OCI-LY1 (cell line): ENCODE measurements around the gene SEMA3C.

ENCODE experiments used
- H2AFZ ChIP-seq: fragments of 200-600 bp; sonication (generic), shearing (Covaris generic); 2 replicates; pipeline ENCODE4 v1.6.0; 2014; ENCODE audit warnings: antibody characterized with exemption, mild to moderate bottlenecking, low read length
- H3F3A ChIP-seq: fragments of 200-600 bp; sonication (generic), shearing (Covaris generic); 2 replicates; pipeline ENCODE4 v1.6.0; 2014; ENCODE audit warnings: mild to moderate bottlenecking, antibody characterized with exemption, low read length, moderate library complexity; ENCODE audit not compliant: insufficient read depth
- H3K27ac ChIP-seq: fragments of 200-600 bp; sonication (generic); 2 replicates; pipeline ENCODE4 v1.5.1; 2014; ENCODE audit warnings: low read length, mixed run types, mild to moderate bottlenecking, low read depth; ENCODE audit not compliant: poor library complexity, severe bottlenecking
- H3K27me3 ChIP-seq: fragments of 200-600 bp; sonication (generic); 2 replicates; pipeline ENCODE4 v1.6.0; 2014; ENCODE audit warnings: antibody characterized with exemption, mild to moderate bottlenecking, low read length, moderate library complexity; ENCODE audit not compliant: insufficient read depth
- H3K36me3 ChIP-seq: fragments of 200-600 bp; sonication (generic); 2 replicates; pipeline ENCODE4 v1.6.1; 2014; ENCODE audit warnings: mild to moderate bottlenecking, antibody characterized with exemption, low read length, moderate library complexity, mixed read lengths; ENCODE audit not compliant: insufficient read depth
- H3K4me1 ChIP-seq: fragments of 200-600 bp; sonication (generic); 2 replicates; pipeline ENCODE4 v1.5.1; 2014; ENCODE audit warnings: mild to moderate bottlenecking, low read length, moderate library complexity; ENCODE audit not compliant: insufficient read depth, severe bottlenecking
- H3K4me2 ChIP-seq: fragments of 200-600 bp; sonication (generic), shearing (Covaris generic); 2 replicates; pipeline ENCODE4 v1.6.1; 2014; ENCODE audit warnings: low read length
- H3K4me3 ChIP-seq: fragments of 200-600 bp; sonication (generic); 2 replicates; pipeline ENCODE4 v1.5.1; 2014; ENCODE audit warnings: low read length, low read depth, mild to moderate bottlenecking, mixed read lengths; ENCODE audit not compliant: poor library complexity, severe bottlenecking
- H3K79me2 ChIP-seq: fragments of 200-600 bp; shearing (Covaris generic); 2 replicates; pipeline ENCODE4 v1.6.1; 2016; ENCODE audit warnings: mixed run types, low read length, mixed read lengths; ENCODE audit not compliant: insufficient read depth
- H3K9ac ChIP-seq: fragments of 200-600 bp; sonication (generic), shearing (Covaris generic); 2 replicates; pipeline ENCODE4 v1.6.1; 2014; ENCODE audit warnings: mild to moderate bottlenecking, low read length, mixed read lengths
- H3K9me2 ChIP-seq: fragments of 200-600 bp; sonication (generic), shearing (Covaris generic); 2 replicates; pipeline ENCODE4 v1.6.1; 2014; ENCODE audit warnings: low read depth, mild to moderate bottlenecking, low read length, mixed read lengths
- H3K9me3 ChIP-seq: fragments of 200-600 bp; shearing (Covaris generic); 2 replicates; pipeline ENCODE4 v1.6.1; 2014; ENCODE audit warnings: low read length, mixed read lengths
- H4K20me1 ChIP-seq: fragments of 200-600 bp; sonication (generic), shearing (Covaris generic); 2 replicates; pipeline ENCODE4 v1.6.0; 2016; ENCODE audit warnings: mild to moderate bottlenecking, low read length; ENCODE audit not compliant: insufficient read depth
- EZH2 ChIP-seq: fragments of 200-600 bp; sonication (generic), shearing (Covaris generic); IDR thresholded peaks from 2 replicates; pipeline ENCODE4 v1.8.0; 2017; ENCODE audit warnings: borderline replicate concordance, mixed run types, mild to moderate bottlenecking, antibody characterized with exemption, low read length, moderate library complexity, mixed read lengths
- TF ChIP-seq, protein P1 (sequence below): fragments of 200-600 bp; sonication (generic), shearing (Covaris generic); IDR thresholded peaks from 2 replicates; pipeline ENCODE4 v1.5.1; 2017; ENCODE audit warnings: mild to moderate bottlenecking, antibody characterized with exemption, low read length, moderate library complexity, mixed read lengths

The SEMA3C gene

DNA sequence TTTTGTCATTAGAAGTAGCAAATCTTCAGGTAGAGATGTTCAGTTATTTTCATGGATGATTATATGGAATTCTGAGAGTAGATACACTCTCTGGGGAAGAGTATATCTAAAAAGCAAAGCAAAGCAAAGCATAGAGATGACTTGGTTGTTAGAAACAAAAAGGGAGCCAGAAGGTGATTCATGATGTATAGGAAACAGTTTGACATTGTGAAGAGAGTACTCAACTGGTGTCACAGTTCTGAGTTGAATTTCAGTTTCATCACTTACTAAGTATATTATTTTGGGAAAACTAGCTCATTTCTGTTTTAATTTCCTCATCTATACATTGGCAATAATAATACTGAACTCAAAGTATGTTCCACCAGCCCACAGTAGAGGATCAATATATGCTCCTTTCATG lies 86.8 kb downstream of the SEMA3C start:
- H3K4me3 ChIP-seq: no peak overlapping the region
- H2AFZ ChIP-seq: no peak overlapping the region
- TF ChIP-seq, protein P1, sequence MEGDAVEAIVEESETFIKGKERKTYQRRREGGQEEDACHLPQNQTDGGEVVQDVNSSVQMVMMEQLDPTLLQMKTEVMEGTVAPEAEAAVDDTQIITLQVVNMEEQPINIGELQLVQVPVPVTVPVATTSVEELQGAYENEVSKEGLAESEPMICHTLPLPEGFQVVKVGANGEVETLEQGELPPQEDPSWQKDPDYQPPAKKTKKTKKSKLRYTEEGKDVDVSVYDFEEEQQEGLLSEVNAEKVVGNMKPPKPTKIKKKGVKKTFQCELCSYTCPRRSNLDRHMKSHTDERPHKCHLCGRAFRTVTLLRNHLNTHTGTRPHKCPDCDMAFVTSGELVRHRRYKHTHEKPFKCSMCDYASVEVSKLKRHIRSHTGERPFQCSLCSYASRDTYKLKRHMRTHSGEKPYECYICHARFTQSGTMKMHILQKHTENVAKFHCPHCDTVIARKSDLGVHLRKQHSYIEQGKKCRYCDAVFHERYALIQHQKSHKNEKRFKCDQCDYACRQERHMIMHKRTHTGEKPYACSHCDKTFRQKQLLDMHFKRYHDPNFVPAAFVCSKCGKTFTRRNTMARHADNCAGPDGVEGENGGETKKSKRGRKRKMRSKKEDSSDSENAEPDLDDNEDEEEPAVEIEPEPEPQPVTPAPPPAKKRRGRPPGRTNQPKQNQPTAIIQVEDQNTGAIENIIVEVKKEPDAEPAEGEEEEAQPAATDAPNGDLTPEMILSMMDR: no peak
- TF ChIP-seq EZH2: no peak
- no peaks in the 10 kb centered on the region for H3K79me2 ChIP-seq
- no peaks in the 10 kb centered on the region for H3K36me3 ChIP-seq
- no peaks in the 10 kb centered on the region for H3K9me2 ChIP-seq
- H3K27ac ChIP-seq: no peak overlapping the region
- no peaks in the 10 kb centered on the region for H3K9me3 ChIP-seq
- H3K27me3 ChIP-seq: no peaks in the 10 kb centered on the region
- no peaks in the 10 kb centered on the region for H3K4me1 ChIP-seq
- H3K4me2 ChIP-seq: no peak overlapping the region
- no peaks in the 10 kb centered on the region for H4K20me1 ChIP-seq
- no peak overlapping the region for H3K9ac ChIP-seq
- no peaks in the 10 kb centered on the region for H3F3A ChIP-seq

DNA sequence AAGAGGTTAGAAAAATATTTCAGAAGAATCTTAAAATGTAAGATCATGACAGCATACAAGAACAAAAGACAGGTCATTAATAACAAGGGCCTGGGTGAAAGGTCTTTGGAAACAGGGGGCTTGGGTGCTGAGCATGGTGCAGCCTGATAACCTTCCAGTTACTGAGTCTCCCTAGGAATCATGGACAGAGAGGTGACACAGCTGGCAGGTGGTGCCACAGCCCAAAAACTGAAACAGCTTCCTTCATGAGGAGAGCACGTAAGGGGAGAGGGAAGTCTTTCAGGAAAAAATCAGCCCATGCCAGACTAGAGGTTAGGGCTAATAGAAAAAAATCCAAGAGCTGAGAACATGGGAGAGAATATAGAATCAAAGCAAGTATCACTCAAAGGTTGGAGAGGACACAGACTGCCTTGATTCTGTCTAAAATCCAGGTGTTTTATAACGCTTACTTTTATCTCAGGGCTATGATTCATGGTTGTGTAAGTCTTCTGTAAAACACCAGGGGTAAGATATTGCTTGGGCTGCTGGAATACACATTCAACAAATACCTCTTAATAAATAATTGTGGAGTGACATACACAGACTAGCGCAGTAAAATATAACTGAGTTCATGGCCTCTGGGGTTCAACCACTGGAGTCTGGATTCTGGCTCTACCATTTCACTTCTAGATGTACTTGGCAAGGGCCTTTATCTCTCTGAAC lies 88.1 kb downstream of the SEMA3C start:
- H3K4me3 ChIP-seq: no peak overlapping the region
- H3K4me1 ChIP-seq: no peaks in the 10 kb centered on the region
- H3K27ac ChIP-seq: no peak overlapping the region

DNA sequence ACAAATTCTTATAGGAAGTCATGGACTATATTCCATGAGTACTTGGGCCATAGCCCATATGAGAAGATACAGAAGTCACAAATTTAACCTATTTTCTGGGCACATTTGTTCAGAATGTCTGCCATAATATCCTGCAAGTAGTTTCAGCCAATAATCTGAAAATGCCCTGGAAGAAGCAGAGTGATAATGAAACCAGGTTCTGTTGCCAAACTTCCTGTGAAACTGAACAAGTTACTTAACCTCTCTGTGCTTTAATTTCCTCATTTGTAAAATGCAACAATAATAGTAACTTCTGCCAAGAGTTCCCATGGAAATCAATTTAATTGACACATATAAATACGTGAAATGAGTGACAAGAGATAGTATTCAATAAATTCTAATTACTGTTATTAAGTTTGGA lies 88.8 kb downstream of the SEMA3C start:
- no peaks in the 10 kb centered on the region for H4K20me1 ChIP-seq
- no peaks in the 10 kb centered on the region for H3K9me3 ChIP-seq
- no peaks in the 10 kb centered on the region for H3K9me2 ChIP-seq
- H3K4me2 ChIP-seq: no peak overlapping the region
- no peaks in the 10 kb centered on the region for H3F3A ChIP-seq
- H3K27me3 ChIP-seq: no peaks in the 10 kb centered on the region
- no peaks in the 10 kb centered on the region for H3K79me2 ChIP-seq
- H3K9ac ChIP-seq: no peak overlapping the region
- H3K27ac ChIP-seq: no peak overlapping the region
- H3K4me1 ChIP-seq: no peaks in the 10 kb centered on the region
- no peak overlapping the region for H3K4me3 ChIP-seq
- no peak for TF ChIP-seq EZH2
- TF ChIP-seq, protein P1: no peak
- H2AFZ ChIP-seq: no peak overlapping the region
- H3K36me3 ChIP-seq: no peaks in the 10 kb centered on the region

More for the DNA sequence above, 88.1 kb downstream of the SEMA3C start:
- no peak overlapping the region for H3K4me2 ChIP-seq
- no peaks in the 10 kb centered on the region for H3K36me3 ChIP-seq
- H2AFZ ChIP-seq: no peak overlapping the region
- no peaks in the 10 kb centered on the region for H3K9me3 ChIP-seq
- H3K9ac ChIP-seq: no peak overlapping the region
- H3K79me2 ChIP-seq: no peaks in the 10 kb centered on the region
- no peaks in the 10 kb centered on the region for H3K27me3 ChIP-seq
- no peaks in the 10 kb centered on the region for H3K9me2 ChIP-seq
- H3F3A ChIP-seq: no peaks in the 10 kb centered on the region
- no peaks in the 10 kb centered on the region for H4K20me1 ChIP-seq
- TF ChIP-seq, protein P1: no peak
- no peak for TF ChIP-seq EZH2
